Panc1 (cell line): ENCODE results near the gene NPHP4.

Source experiments
- POLR2AphosphoS5 ChIP-seq: IDR thresholded peaks from 2 replicates; pipeline ENCODE4 v1.6.1; 2012; ENCODE audit warnings: mild to moderate bottlenecking, low read depth, low read length, moderate library complexity
- SIN3A ChIP-seq: IDR thresholded peaks from 2 replicates; pipeline ENCODE4 v1.6.1; 2012; ENCODE audit warnings: low read depth, mild to moderate bottlenecking, low read length, moderate library complexity, borderline replicate concordance; ENCODE audit not compliant: insufficient read depth
- TCF7L2 ChIP-seq: IDR thresholded peaks from 2 replicates; pipeline ENCODE4 v1.6.1; 2011; ENCODE audit warnings: mild to moderate bottlenecking, low read depth, low read length, inconsistent platforms
- TF ChIP-seq, protein P1 (sequence below): fragments of 450-650 bp; IDR thresholded peaks from 2 replicates; pipeline ENCODE4 v1.5.1; 2017; ENCODE audit warnings: mild to moderate bottlenecking

DNA sequence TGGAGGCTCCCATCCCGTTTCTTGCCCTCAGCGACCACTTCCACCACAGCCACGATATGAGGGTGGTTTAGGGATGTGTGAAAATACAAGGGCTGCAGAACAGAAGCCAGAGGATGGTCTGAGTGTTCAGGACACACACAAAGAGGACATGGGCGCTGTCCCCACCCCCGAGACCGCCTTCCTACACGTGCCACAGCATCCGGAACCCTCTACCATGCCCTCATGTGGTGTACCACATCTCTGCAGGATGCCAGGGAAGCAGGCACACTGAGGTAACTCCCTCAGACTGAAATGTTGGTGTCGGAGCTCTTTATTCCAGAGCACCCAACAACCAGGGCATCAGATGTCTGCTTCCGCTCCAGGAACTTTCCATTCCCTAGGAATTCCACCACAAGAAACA is 23.1 kb downstream of the NPHP4 start:
- TF ChIP-seq, protein P1, sequence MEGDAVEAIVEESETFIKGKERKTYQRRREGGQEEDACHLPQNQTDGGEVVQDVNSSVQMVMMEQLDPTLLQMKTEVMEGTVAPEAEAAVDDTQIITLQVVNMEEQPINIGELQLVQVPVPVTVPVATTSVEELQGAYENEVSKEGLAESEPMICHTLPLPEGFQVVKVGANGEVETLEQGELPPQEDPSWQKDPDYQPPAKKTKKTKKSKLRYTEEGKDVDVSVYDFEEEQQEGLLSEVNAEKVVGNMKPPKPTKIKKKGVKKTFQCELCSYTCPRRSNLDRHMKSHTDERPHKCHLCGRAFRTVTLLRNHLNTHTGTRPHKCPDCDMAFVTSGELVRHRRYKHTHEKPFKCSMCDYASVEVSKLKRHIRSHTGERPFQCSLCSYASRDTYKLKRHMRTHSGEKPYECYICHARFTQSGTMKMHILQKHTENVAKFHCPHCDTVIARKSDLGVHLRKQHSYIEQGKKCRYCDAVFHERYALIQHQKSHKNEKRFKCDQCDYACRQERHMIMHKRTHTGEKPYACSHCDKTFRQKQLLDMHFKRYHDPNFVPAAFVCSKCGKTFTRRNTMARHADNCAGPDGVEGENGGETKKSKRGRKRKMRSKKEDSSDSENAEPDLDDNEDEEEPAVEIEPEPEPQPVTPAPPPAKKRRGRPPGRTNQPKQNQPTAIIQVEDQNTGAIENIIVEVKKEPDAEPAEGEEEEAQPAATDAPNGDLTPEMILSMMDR: no peak
- TF ChIP-seq POLR2AphosphoS5 (no peak), TCF7L2 (no peak), SIN3A (no peak)
